Bronchus fibroblast of lung (primary cell): Measurements from ENCODE around the gene ZNF516. TPM values are rescaled to one million over a fixed set of nuclear protein-coding genes. Genes with fewer than 3 reads are reported as not detected.

ENCODE experiments used
- total RNA-seq: library from RNA; depleted of rRNA; stranded (reverse); fragments of >200 nt; gene quantifications from 2 replicates; pipeline ENCODE4 v1.2.3, GENCODE V29; 2015

The ZNF516 gene
- 17.0 and 19.3 TPM in 2 replicates for total RNA-seq

DNA sequence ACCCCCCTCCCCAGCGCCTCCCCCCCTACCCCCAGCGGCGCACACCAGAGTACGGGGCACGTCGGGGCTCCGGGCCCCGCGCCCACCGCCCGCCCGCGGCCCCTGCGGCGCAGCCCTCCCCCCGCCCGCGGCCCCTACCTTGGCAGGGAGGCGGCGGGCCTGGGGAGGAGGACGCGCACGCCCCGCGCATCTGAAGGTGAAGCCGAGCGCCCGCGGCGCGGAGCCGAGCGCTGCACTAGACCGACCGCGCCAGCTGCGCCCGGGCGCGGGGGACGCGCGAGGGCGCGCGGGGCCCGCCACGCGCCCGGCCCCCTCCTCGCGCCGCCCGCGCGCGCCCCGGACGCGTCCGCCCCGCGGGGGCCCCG, at the start of gene ZNF516:
Gene ZNF516, minus strand, starts transcription at position 237 of the 365 bp plus-strand sequence. CDS start 52,188 bp downstream, outside the sequence.

